Smooth muscle cell (in vitro differentiated cells): ENCODE results near the gene RFPL3. TPM values are rescaled to one million over a fixed set of nuclear protein-coding genes. Genes with fewer than 3 reads are reported as not detected.

Experiments used
- DNase-seq: peaks from one replicate; lab custom pipeline; 2025; ENCODE audit not compliant: unreplicated experiment; lab: John Stamatoyannopoulos, UW
- H2AFZ ChIP-seq: fragments of 200-600 bp; sonication (generic); 2 replicates; pipeline ENCODE4 v1.6.0; 2016; ENCODE audit warnings: antibody characterized with exemption, low read depth, mild to moderate bottlenecking
- H3F3A ChIP-seq: fragments of 200-600 bp; sonication (generic); 2 replicates; pipeline ENCODE4 v1.6.0; 2017; ENCODE audit warnings: antibody characterized with exemption, low read depth
- H3K27ac ChIP-seq: fragments of 200-600 bp; sonication (generic); 2 replicates; pipeline ENCODE4 v1.5.1; 2016; ENCODE audit warnings: low read depth, mild to moderate bottlenecking
- H3K27me3 ChIP-seq: fragments of 200-600 bp; sonication (generic); 2 replicates; pipeline ENCODE4 v1.6.1; 2016; ENCODE audit warnings: low read depth, mild to moderate bottlenecking
- H3K36me3 ChIP-seq: fragments of 200-600 bp; sonication (generic); 2 replicates; pipeline ENCODE4 v1.5.1; 2016; ENCODE audit warnings: low read depth
- H3K4me1 ChIP-seq: fragments of 200-600 bp; sonication (generic); 2 replicates; pipeline ENCODE4 v1.5.1; 2016; ENCODE audit warnings: low read depth
- H3K4me2 ChIP-seq: fragments of 200-600 bp; sonication (generic); 2 replicates; pipeline ENCODE4 v1.6.0; 2016; ENCODE audit warnings: mild to moderate bottlenecking
- H3K4me3 ChIP-seq: fragments of 200-600 bp; sonication (generic); 2 replicates; pipeline ENCODE4 v1.5.1; 2016; ENCODE audit warnings: mild to moderate bottlenecking
- H3K79me2 ChIP-seq: fragments of 200-600 bp; sonication (generic); 2 replicates; pipeline ENCODE4 v1.6.0; 2016; ENCODE audit warnings: low read depth, mild to moderate bottlenecking
- H3K9ac ChIP-seq: fragments of 200-600 bp; sonication (generic); 2 replicates; pipeline ENCODE4 v1.6.0; 2016; ENCODE audit warnings: low read depth
- H3K9me3 ChIP-seq: fragments of 200-600 bp; sonication (generic); replicated peaks from 2 replicates; pipeline ENCODE4 v1.5.1; 2016; ENCODE audit warnings: low read depth
- H4K20me1 ChIP-seq: fragments of 200-600 bp; sonication (generic); 2 replicates; pipeline ENCODE4 v1.6.0; 2016; ENCODE audit warnings: low read depth
- CTCF ChIP-seq: fragments of 200-600 bp; sonication (generic); IDR thresholded peaks from 2 replicates; pipeline ENCODE4 v1.5.1; 2017; ENCODE audit warnings: borderline replicate concordance, mild to moderate bottlenecking, antibody characterized with exemption; ENCODE audit not compliant: insufficient read depth, poor library complexity, severe bottlenecking
- WGBS: methylation state at CpG from one replicate; pipeline ENCODE4 v1.1.7; 2016; ENCODE audit warnings: low lambda C conversion rate; 5-methylcytosine and 5-hydroxymethylcytosine counted together
- polyA plus RNA-seq: library from polyadenylated mRNA; unstranded; fragments of >200 nt; fragmentation: Nextera tagmentation; extraction: Ambion mirVana; gene quantifications from 2 replicates; pipeline ENCODE4 v1.2.1, GENCODE V29; 2016
- total RNA-seq: library from RNA; depleted of rRNA; stranded (reverse); fragments of >200 nt; gene quantifications from 2 replicates; pipeline ENCODE4 v1.2.3, GENCODE V29; 2014

The RFPL3 gene
- total and polyA plus RNA-seq, 2 experiments from 2014 or later, result 0.26 TPM; not detected in 1

- no peak overlapping the region for H3K9ac ChIP-seq
- no peaks in the 10 kb centered on the region for H3K27me3 ChIP-seq
- DNase-seq, result no peak
- H3K27ac ChIP-seq, result no peak overlapping the region
- 98% methylated on average over 8 of the region's 8 CpGs for WGBS
- no peak overlapping the region for H3K4me3 ChIP-seq
- no peaks in the 10 kb centered on the region for H3K36me3 ChIP-seq
- no peaks in the 10 kb centered on the region for H3K9me3 ChIP-seq
- H4K20me1 ChIP-seq, result no peaks in the 10 kb centered on the region
- H3K79me2 ChIP-seq, result no peaks in the 10 kb centered on the region
- H3K4me2 ChIP-seq, result no peak overlapping the region
- no peak for TF ChIP-seq CTCF
- no peak overlapping the region for H2AFZ ChIP-seq
- H3F3A ChIP-seq, result no peaks in the 10 kb centered on the region
- H3K4me1 ChIP-seq, result no peaks in the 10 kb centered on the region
Measured at GRCh38 chr22:32328306-32329201, 29.1 kb upstream of the RFPL3 start.

- Histone ChIP-seq H3F3A (no peaks in the 10 kb centered on the region), H3K27me3 (no peaks in the 10 kb centered on the region), H3K4me2 (no peak overlapping the region), H3K36me3 (no peaks in the 10 kb centered on the region), H2AFZ (no peak overlapping the region), H3K9ac (no peak overlapping the region), H3K4me3 (no peak overlapping the region), H3K79me2 (no peaks in the 10 kb centered on the region), H3K27ac (no peak overlapping the region), H3K9me3 (no peaks in the 10 kb centered on the region), H4K20me1 (no peaks in the 10 kb centered on the region), H3K4me1 (no peaks in the 10 kb centered on the region)
- DNase-seq, result no peak
- no peak for TF ChIP-seq CTCF
- 81% methylated on average over 8 of the region's 8 CpGs for WGBS
Measured at GRCh38 chr22:32329202-32329645, 28.4 kb upstream of the RFPL3 start.

- no peak for TF ChIP-seq CTCF
- WGBS, result 92% methylated on average over 21 of the region's 28 CpGs
- no peak for DNase-seq
Measured at GRCh38 chr22:32331236-32331917, 26.3 kb upstream of the RFPL3 start.

More at GRCh38 chr22:32331236-32331917, 26.3 kb upstream of the RFPL3 start:
- Histone ChIP-seq H3K9me3 (no peaks in the 10 kb centered on the region), H3K36me3 (no peaks in the 10 kb centered on the region), H3K4me3 (no peak overlapping the region), H3K27ac (no peak overlapping the region), H3K79me2 (no peaks in the 10 kb centered on the region), H3K4me1 (peaks cover 6% of the 10 kb centered on the region), H4K20me1 (no peaks in the 10 kb centered on the region), H3K27me3 (no peaks in the 10 kb centered on the region), H3F3A (no peaks in the 10 kb centered on the region), H3K4me2 (no peak overlapping the region), H2AFZ (no peak overlapping the region), H3K9ac (no peak overlapping the region)
